Hepatocyte (in vitro differentiated cells): ENCODE results near the gene SSTR4. TPM values are rescaled to one million over a fixed set of nuclear protein-coding genes. Genes with fewer than 3 reads are reported as not detected.

ENCODE experiments used
- DNase-seq: peaks from one replicate; pipeline ENCODE4 v3.0.0-alpha.2; 2016; ENCODE audit warnings: low spot score
- H2AFZ ChIP-seq: fragments of 200-600 bp; sonication (generic); 2 replicates; pipeline ENCODE4 v1.6.0; 2016; ENCODE audit warnings: antibody characterized with exemption, mild to moderate bottlenecking
- H3K27ac ChIP-seq: fragments of 200-600 bp; sonication (generic); 2 replicates; pipeline ENCODE4 v1.5.1; 2016; ENCODE audit warnings: mild to moderate bottlenecking
- H3K27me3 ChIP-seq: fragments of 200-600 bp; sonication (generic); 2 replicates; pipeline ENCODE4 v1.6.1; 2016
- H3K36me3 ChIP-seq: fragments of 200-600 bp; sonication (generic); replicated peaks from 2 replicates; pipeline ENCODE4 v1.5.1; 2016; ENCODE audit warnings: low read depth; ENCODE audit not compliant: insufficient read depth
- H3K4me1 ChIP-seq: fragments of 200-600 bp; sonication (generic); 2 replicates; pipeline ENCODE4 v1.5.1; 2016; ENCODE audit warnings: mild to moderate bottlenecking, moderate library complexity; ENCODE audit not compliant: insufficient read depth
- H3K4me2 ChIP-seq: fragments of 200-600 bp; sonication (generic); 2 replicates; pipeline ENCODE4 v1.6.0; 2016
- H3K4me3 ChIP-seq: fragments of 200-600 bp; sonication (generic); 2 replicates; pipeline ENCODE4 v1.5.1; 2016; ENCODE audit warnings: mild to moderate bottlenecking
- H3K79me2 ChIP-seq: fragments of 200-600 bp; sonication (generic); 2 replicates; pipeline ENCODE4 v1.6.0; 2017; ENCODE audit warnings: mild to moderate bottlenecking
- H3K9me2 ChIP-seq: fragments of 200-600 bp; sonication (generic); replicated peaks from 2 replicates; pipeline ENCODE4 v1.6.0; 2017; ENCODE audit warnings: mild to moderate bottlenecking; ENCODE audit not compliant: insufficient read depth
- H3K9me3 ChIP-seq: fragments of 200-600 bp; sonication (generic); 2 replicates; pipeline ENCODE4 v1.5.1; 2016; ENCODE audit warnings: low read depth, mild to moderate bottlenecking
- H4K20me1 ChIP-seq: fragments of 200-600 bp; sonication (generic); 2 replicates; pipeline ENCODE4 v1.6.0; 2016; ENCODE audit warnings: mild to moderate bottlenecking; ENCODE audit not compliant: insufficient read depth, poor library complexity, severe bottlenecking
- EZH2 ChIP-seq: fragments of 200-600 bp; sonication (generic); IDR thresholded peaks from 2 replicates; pipeline ENCODE4 v1.6.1; 2016; ENCODE audit warnings: antibody characterized with exemption, mild to moderate bottlenecking, borderline replicate concordance
- EZH2phosphoT487 ChIP-seq: fragments of 200-600 bp; sonication (generic); IDR thresholded peaks from one replicate; pipeline ENCODE4 v1.6.1; 2018; ENCODE audit warnings: antibody characterized with exemption, mild to moderate bottlenecking, low read depth, moderate library complexity; ENCODE audit not compliant: unreplicated experiment, severe bottlenecking
- WGBS: methylation state at CpG from one replicate; pipeline ENCODE4 v1.1.6; 2016; ENCODE audit warnings: low lambda C conversion rate; ENCODE audit errors: missing lambda C conversion rate; 5-methylcytosine and 5-hydroxymethylcytosine counted together
- polyA plus RNA-seq: library from polyadenylated mRNA; unstranded; fragments of >200 nt; fragmentation: Nextera tagmentation; extraction: Ambion mirVana; gene quantifications from 2 replicates; pipeline ENCODE4 v1.2.1, GENCODE V29; 2016
- total RNA-seq: library from RNA; depleted of rRNA; stranded (reverse); fragments of >200 nt; gene quantifications from 2 replicates; pipeline ENCODE4 v1.2.3, GENCODE V29; 2014
- TF ChIP-seq, protein P1 (sequence below): fragments of 200-600 bp; sonication (generic); IDR thresholded peaks from 2 replicates; pipeline ENCODE4 v1.5.1; 2016; ENCODE audit warnings: antibody characterized with exemption, mild to moderate bottlenecking; ENCODE audit not compliant: poor library complexity

The SSTR4 gene
- total and polyA plus RNA-seq, 2 experiments from 2014 or later = 0.53 TPM; not detected in 1

DNA sequence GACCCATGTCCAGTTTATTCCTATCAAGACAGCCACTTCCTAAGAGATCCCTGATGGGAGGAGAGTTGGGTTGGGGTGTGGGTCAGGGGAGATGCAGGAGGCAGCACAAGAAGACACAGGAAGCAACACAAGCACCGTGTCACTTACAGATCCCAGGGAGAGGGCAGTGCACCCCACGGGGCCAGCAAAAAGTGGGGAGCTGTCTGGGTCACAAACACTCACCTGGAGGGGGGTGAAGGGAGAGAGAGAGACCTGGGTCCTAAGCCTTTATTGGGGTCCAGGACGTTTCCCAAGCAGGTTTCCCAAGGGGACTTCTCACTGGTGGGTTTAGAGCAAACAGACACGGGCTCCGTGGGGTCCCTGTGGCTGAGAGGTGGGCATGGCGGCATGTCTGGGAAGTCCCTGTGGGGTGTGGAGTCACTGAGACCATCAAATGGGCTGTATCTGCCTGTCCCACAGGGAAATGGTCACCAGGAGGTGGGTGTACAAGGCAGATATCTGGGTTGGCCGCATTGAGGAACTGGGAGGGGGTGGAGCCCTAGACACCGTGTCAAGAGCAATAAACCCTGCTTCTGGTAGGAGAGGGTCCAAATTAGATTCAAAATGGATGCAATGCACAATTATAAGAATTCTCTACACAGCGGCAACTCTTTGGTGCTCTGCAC, 52.6 kb downstream of the SSTR4 start:
- Histone ChIP-seq H3K79me2 (no peaks in the 10 kb centered on the region), H3K9me2 (no peaks in the 10 kb centered on the region), H2AFZ (no peak overlapping the region), H3K4me2 (no peak overlapping the region), H3K27me3 (no peaks in the 10 kb centered on the region), H3K4me3 (no peak overlapping the region), H3K4me1 (no peaks in the 10 kb centered on the region), H3K9me3 (no peaks in the 10 kb centered on the region), H3K27ac (no peak overlapping the region), H3K36me3 (no peaks in the 10 kb centered on the region), H4K20me1 (no peaks in the 10 kb centered on the region)
- DNase-seq = no peak
- TF ChIP-seq, protein P1, sequence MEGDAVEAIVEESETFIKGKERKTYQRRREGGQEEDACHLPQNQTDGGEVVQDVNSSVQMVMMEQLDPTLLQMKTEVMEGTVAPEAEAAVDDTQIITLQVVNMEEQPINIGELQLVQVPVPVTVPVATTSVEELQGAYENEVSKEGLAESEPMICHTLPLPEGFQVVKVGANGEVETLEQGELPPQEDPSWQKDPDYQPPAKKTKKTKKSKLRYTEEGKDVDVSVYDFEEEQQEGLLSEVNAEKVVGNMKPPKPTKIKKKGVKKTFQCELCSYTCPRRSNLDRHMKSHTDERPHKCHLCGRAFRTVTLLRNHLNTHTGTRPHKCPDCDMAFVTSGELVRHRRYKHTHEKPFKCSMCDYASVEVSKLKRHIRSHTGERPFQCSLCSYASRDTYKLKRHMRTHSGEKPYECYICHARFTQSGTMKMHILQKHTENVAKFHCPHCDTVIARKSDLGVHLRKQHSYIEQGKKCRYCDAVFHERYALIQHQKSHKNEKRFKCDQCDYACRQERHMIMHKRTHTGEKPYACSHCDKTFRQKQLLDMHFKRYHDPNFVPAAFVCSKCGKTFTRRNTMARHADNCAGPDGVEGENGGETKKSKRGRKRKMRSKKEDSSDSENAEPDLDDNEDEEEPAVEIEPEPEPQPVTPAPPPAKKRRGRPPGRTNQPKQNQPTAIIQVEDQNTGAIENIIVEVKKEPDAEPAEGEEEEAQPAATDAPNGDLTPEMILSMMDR = no peak
- TF ChIP-seq EZH2phosphoT487 (no peak), EZH2 (no peak)
- WGBS = 88% methylated on average over 9 of the region's 9 CpGs

Other genes with a start within 250 kb of the SSTR4 start
- 30.8 and 50.1 TPM in 2 replicates for gene THBD, start 14.4 kb downstream of the SSTR4 start, total RNA-seq
- gene THBD, start 14.4 kb downstream of the SSTR4 start, polyA plus RNA-seq = 79.6 and 88.1 TPM in 2 replicates
- gene CD93, start 51.0 kb downstream of the SSTR4 start, total RNA-seq = 2.1 and 4.1 TPM in 2 replicates
- gene CD93, start 51.0 kb downstream of the SSTR4 start, polyA plus RNA-seq = 0.07 and 0.17 TPM in 2 replicates